Esophagus squamous epithelium (tissue), 4 donors: ENCODE data around the gene SERPINB7.

Experiments used
- POLR2A ChIP-seq, 4 donors: fragments of 450-650 bp; IDR thresholded peaks; one replicate each; pipeline ENCODE4 v1.6.1; 2017; ENCODE audit warnings: antibody characterized with exemption in 4 of 4, mild to moderate bottlenecking in 4 of 4, moderate library complexity in 3 of 4
- TF ChIP-seq, protein P1 (sequence below), 6 experiments: fragments of 450-650 bp in 4 of 6; fragments of 200-600 bp in 2 of 6; sonication (generic) in 2 of 6; IDR thresholded peaks; one replicate each; pipeline ENCODE4 v1.5.1; 2016 to 2019; ENCODE audit warnings: antibody characterized with exemption in 6 of 6, mild to moderate bottlenecking in 4 of 6, moderate library complexity in 4 of 6

- no peak for TF ChIP-seq POLR2A (IDR thresholded peaks at IDR 0.05)
- TF ChIP-seq, protein P1, sequence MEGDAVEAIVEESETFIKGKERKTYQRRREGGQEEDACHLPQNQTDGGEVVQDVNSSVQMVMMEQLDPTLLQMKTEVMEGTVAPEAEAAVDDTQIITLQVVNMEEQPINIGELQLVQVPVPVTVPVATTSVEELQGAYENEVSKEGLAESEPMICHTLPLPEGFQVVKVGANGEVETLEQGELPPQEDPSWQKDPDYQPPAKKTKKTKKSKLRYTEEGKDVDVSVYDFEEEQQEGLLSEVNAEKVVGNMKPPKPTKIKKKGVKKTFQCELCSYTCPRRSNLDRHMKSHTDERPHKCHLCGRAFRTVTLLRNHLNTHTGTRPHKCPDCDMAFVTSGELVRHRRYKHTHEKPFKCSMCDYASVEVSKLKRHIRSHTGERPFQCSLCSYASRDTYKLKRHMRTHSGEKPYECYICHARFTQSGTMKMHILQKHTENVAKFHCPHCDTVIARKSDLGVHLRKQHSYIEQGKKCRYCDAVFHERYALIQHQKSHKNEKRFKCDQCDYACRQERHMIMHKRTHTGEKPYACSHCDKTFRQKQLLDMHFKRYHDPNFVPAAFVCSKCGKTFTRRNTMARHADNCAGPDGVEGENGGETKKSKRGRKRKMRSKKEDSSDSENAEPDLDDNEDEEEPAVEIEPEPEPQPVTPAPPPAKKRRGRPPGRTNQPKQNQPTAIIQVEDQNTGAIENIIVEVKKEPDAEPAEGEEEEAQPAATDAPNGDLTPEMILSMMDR (IDR thresholded peaks at IDR 0.05) = no peak
Measured at GRCh38 chr18:63736876-63737275, 38.3 kb upstream of the SERPINB7 start.
